Measurements from ENCODE around the gene IL23A. TPM values are rescaled to one million over a fixed set of nuclear protein-coding genes. Genes with fewer than 3 reads are reported as not detected.

IL23A gene
- total and polyA plus RNA-seq, 2 of the 13 experiments (the other 11 are each of a cell fraction or from before 2014, with no cell fraction given), result 0.33 to 0.35 TPM

GRCh38 chr12:56333679-56334489 lies 4.8 kb upstream of the IL23A start, which contains the start of gene PAN2 (continued):
- TF ChIP-seq MEF2D (CRISPR knock-in tag; IDR thresholded peaks at IDR 0.05), result no peak
- TF ChIP-seq ZNF44 (CRISPR knock-in tag; IDR thresholded peaks at IDR 0.05), result no peak
- TF ChIP-seq ZNF737 (CRISPR knock-in tag; IDR thresholded peaks at IDR 0.05; ENCODE audit: borderline replicate concordance), result 0 out of 2 replicates have a peak, but pooled peaks have one; percentile 54
- TF ChIP-seq ZNF225 (CRISPR knock-in tag; IDR thresholded peaks at IDR 0.05), result no peak; the same call in 1 of the 2 replicates
- peak; percentile 29; the same call in 1 of the 2 replicates for TF ChIP-seq ZNF746 (CRISPR knock-in tag; IDR thresholded peaks at IDR 0.05)
- TF ChIP-seq GABPA (IDR thresholded peaks at IDR 0.05; ENCODE audit: low read depth, low read length), result peak; percentile 40; the same call in 1 of the 2 replicates
- TF ChIP-seq GABPA (CRISPR knock-in tag; IDR thresholded peaks at IDR 0.05; ENCODE audit: low read depth), result peak; percentile 80
- no peak for TF ChIP-seq EZH2 (conservative IDR thresholded peaks at IDR 0.05; ENCODE audit: low read depth, low read length)
- no peak for TF ChIP-seq ZNF768 (CRISPR knock-in tag; IDR thresholded peaks at IDR 0.05)
- TF ChIP-seq ARID4A (CRISPR knock-in tag; IDR thresholded peaks at IDR 0.05; ENCODE audit: borderline replicate concordance), result peak; percentile 77; the same call in 1 of the 2 replicates
- TF ChIP-seq ZFP41 (CRISPR knock-in tag; IDR thresholded peaks at IDR 0.05; ENCODE audit: borderline replicate concordance), result no peak
- TF ChIP-seq NR2F2 (IDR thresholded peaks at IDR 0.05; ENCODE audit: borderline replicate concordance, low read depth), result peak; percentile 24; the same call in 1 of the 2 replicates
- TF ChIP-seq CREBL2 (CRISPR knock-in tag; IDR thresholded peaks at IDR 0.05; ENCODE audit: borderline replicate concordance), result 0 out of 2 replicates have a peak, but pooled peaks have one; percentile 54
- TF ChIP-seq ZNF883 (CRISPR knock-in tag; IDR thresholded peaks at IDR 0.05; ENCODE audit: not compliant biosample characterization), result no peak
- no peak for TF ChIP-seq ZNF597 (CRISPR knock-in tag; IDR thresholded peaks at IDR 0.05)
- TF ChIP-seq MYPOP (CRISPR knock-in tag; IDR thresholded peaks at IDR 0.05), result peak; percentile 47; the same call in 1 of the 2 replicates
- peak; percentile 75 for TF ChIP-seq SNAPC4 (CRISPR knock-in tag; IDR thresholded peaks at IDR 0.05)

Data from HepG2 (cell line).